CD1c-positive myeloid dendritic cell (primary cell): ENCODE results near the gene KCNQ1.
A peak's percentile ranks its signal among the peaks of the same experiment; 100 is the strongest.

Experiments used
- DNase-seq: peaks from one replicate; pipeline ENCODE4 v3.0.0-alpha.2; 2016; ENCODE audit errors: extremely low spot score

KCNQ1 gene

GRCh38 chr11:2730272-2731129 is 285.7 kb downstream of the KCNQ1 start:
- no peak for DNase-seq

GRCh38 chr11:2731130-2732125 is 286.6 kb downstream of the KCNQ1 start:
- no peak for DNase-seq

GRCh38 chr11:2732261-2732939 is 287.6 kb downstream of the KCNQ1 start:
- no peak for DNase-seq

GRCh38 chr11:2732940-2733628 is 288.3 kb downstream of the KCNQ1 start:
- DNase-seq, result no peak

- no peak for DNase-seq
These were observed 289.6 kb downstream of the KCNQ1 start for GRCh38 chr11:2734181-2735052.

GRCh38 chr11:2735053-2735589 is 290.3 kb downstream of the KCNQ1 start:
- no peak for DNase-seq

- DNase-seq, result no peak
These were observed 291.9 kb downstream of the KCNQ1 start for GRCh38 chr11:2736577-2737225.

- no peak for DNase-seq
These were observed 292.4 kb downstream of the KCNQ1 start for GRCh38 chr11:2737226-2737590.

GRCh38 chr11:2737866-2738265 is 293.1 kb downstream of the KCNQ1 start:
- DNase-seq, result peak; percentile 2

- DNase-seq, result no peak
These were observed 294.0 kb downstream of the KCNQ1 start for GRCh38 chr11:2738551-2739431.

GRCh38 chr11:2739531-2740274 is 294.9 kb downstream of the KCNQ1 start:
- DNase-seq, result no peak

GRCh38 chr11:2740275-2740940 is 295.6 kb downstream of the KCNQ1 start:
- DNase-seq, result no peak

- no peak for DNase-seq
These were observed 296.2 kb downstream of the KCNQ1 start for GRCh38 chr11:2741006-2741376.

GRCh38 chr11:2741377-2742131 is 296.7 kb downstream of the KCNQ1 start:
- DNase-seq, result no peak

GRCh38 chr11:2742201-2742600 is 297.4 kb downstream of the KCNQ1 start:
- no peak for DNase-seq

GRCh38 chr11:2742611-2743426 is 298.0 kb downstream of the KCNQ1 start:
- no peak for DNase-seq
